GM12892 (cell line): ENCODE measurements around the gene UCK2.
"Not testable (repeated sequence)": the region's sequence is repeated elsewhere in the genome, so short reads cannot be mapped to it uniquely, and the experiment has no call there.

ENCODE experiments used
- POLR2A ChIP-seq: IDR thresholded peaks from 2 replicates; pipeline ENCODE4 v1.6.1; 2011; ENCODE audit warnings: low read depth, low read length, control low read depth
- POLR2AphosphoS5 ChIP-seq: IDR thresholded peaks from 2 replicates; pipeline ENCODE4 v1.6.1; 2011; ENCODE audit warnings: low read depth, low read length, control low read depth

DNA sequence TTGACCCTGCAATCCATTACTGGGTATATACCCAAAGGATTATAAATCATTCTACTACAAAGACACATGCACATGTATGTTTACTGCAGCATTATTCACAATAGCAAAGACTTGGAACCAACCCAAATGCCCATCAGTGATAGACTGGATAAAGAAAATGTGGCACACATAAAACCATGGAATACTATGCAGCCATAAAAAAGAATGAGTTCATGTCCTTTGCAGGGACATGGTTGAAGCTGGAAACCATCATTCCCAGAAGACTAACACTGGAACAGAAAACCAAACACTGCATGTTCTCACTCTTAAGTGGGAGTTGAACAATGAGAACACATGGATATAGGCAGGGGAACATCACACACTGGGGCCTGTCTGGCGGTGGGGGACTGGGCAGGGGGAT is 22.9 kb upstream of the UCK2 start:
- TF ChIP-seq POLR2A, POLR2AphosphoS5: not testable (repeated sequence)
